SK-N-SH (cell line): ENCODE results near the gene CIT. TPM values are rescaled to one million over a fixed set of nuclear protein-coding genes. Genes with fewer than 3 reads are reported as not detected.

Experiments
- CTCF ChIA-PET: fragments of 300-600, 350-600 bp; formaldehyde crosslinking; extraction: SDS; loops from one replicate; lab custom pipeline; 2021; lab: Yijun Ruan, JAX
- POLR2A ChIA-PET: fragments of 350-600 bp; sonication (Branson Sonifier 250); formaldehyde crosslinking; extraction: SDS; loops from one replicate; lab custom pipeline; 2020; ENCODE audit warnings: antibody characterized with exemption, inconsistent platforms; lab: Yijun Ruan, JAX
- DNase-seq: peaks from one replicate; pipeline ENCODE4 v3.0.0; 2012
- H2AFZ ChIP-seq: fragments of 200-600 bp; sonication (generic); 2 replicates; pipeline ENCODE4 v1.8.1; 2016; ENCODE audit warnings: antibody characterized with exemption, mild to moderate bottlenecking, low read depth
- H3F3A ChIP-seq: fragments of 200-600 bp; sonication (generic); replicated peaks from 2 replicates; pipeline ENCODE3; 2016; ENCODE audit warnings: antibody characterized with exemption, mild to moderate bottlenecking; ENCODE audit not compliant: insufficient read depth
- H3K27ac ChIP-seq, 2 experiments: fragments of 200-500 bp in 1 of 2; fragments of 200-600 bp in 1 of 2; sonication (Bioruptor generic) in 1 of 2; sonication (generic), shearing (Covaris generic) in 1 of 2; 2 replicates each; pipeline versions ENCODE4 v1.5.1 to v1.6.1; 2014 to 2016; ENCODE audit warnings: low read depth in 2 of 2, inconsistent platforms in 1 of 2, low read length in 1 of 2, mild to moderate bottlenecking in 1 of 2, mixed read lengths in 1 of 2
- H3K27me3 ChIP-seq: fragments of 200-600 bp; sonication (generic), shearing (Covaris generic); 2 replicates; pipeline ENCODE4 v1.6.1; 2016; ENCODE audit warnings: mixed run types; ENCODE audit not compliant: insufficient read depth
- H3K36me3 ChIP-seq, 2 experiments: fragments of 200-500 bp in 1 of 2; fragments of 200-600 bp in 1 of 2; sonication (Bioruptor generic) in 1 of 2; sonication (generic) in 1 of 2; replicated peaks in 1 of 2; 2 replicates each; pipeline versions ENCODE3 to v1.5.1; 2014 to 2016; ENCODE audit warnings: low read length in 1 of 2, mild to moderate bottlenecking in 1 of 2; ENCODE audit not compliant: insufficient read depth in 2 of 2, control insufficient read depth in 1 of 2
- H3K4me1 ChIP-seq, 2 experiments: fragments of 200-500 bp in 1 of 2; fragments of 200-600 bp in 1 of 2; sonication (Bioruptor generic) in 1 of 2; sonication (generic), shearing (Covaris generic) in 1 of 2; 2 replicates each; pipeline versions ENCODE4 v1.5.1 to v1.6.1; 2014 to 2016; ENCODE audit warnings: low read depth in 1 of 2, low read length in 1 of 2, mixed run types in 1 of 2; ENCODE audit not compliant: insufficient read depth in 2 of 2, control insufficient read depth in 1 of 2
- H3K4me2 ChIP-seq: fragments of 200-600 bp; sonication (generic), shearing (Covaris generic); 2 replicates; pipeline ENCODE4 v1.6.1; 2017; ENCODE audit warnings: mixed run types
- H3K4me3 ChIP-seq, 2 experiments: fragments of 200-500 bp in 1 of 2; fragments of 200-600 bp in 1 of 2; sonication (Bioruptor generic) in 1 of 2; sonication (generic), shearing (Covaris generic) in 1 of 2; 2 replicates each; pipeline versions ENCODE4 v1.5.1 to v1.8.1; 2014 to 2016; ENCODE audit warnings: low read depth in 2 of 2, inconsistent platforms in 1 of 2, low read length in 1 of 2, mild to moderate bottlenecking in 1 of 2, mixed read lengths in 1 of 2, moderate library complexity in 1 of 2
- H3K79me2 ChIP-seq: fragments of 200-600 bp; sonication (generic); 2 replicates; pipeline ENCODE4 v1.8.1; 2017; ENCODE audit warnings: mild to moderate bottlenecking; ENCODE audit not compliant: insufficient read depth
- H3K9ac ChIP-seq: fragments of 200-600 bp; sonication (generic); 2 replicates; pipeline ENCODE4 v1.6.1; 2017; ENCODE audit warnings: mixed run types
- H3K9me2 ChIP-seq: fragments of 200-600 bp; sonication (generic); 2 replicates; pipeline ENCODE4 v1.6.1; 2017; ENCODE audit warnings: mixed run types
- H3K9me3 ChIP-seq: fragments of 200-600 bp; sonication (generic); 2 replicates; pipeline ENCODE4 v1.6.1; 2017; ENCODE audit warnings: mixed run types, mild to moderate bottlenecking, moderate library complexity
- H4K20me1 ChIP-seq: fragments of 200-600 bp; sonication (generic); 2 replicates; pipeline ENCODE4 v1.6.1; 2017; ENCODE audit warnings: mild to moderate bottlenecking, mixed run types; ENCODE audit not compliant: insufficient read depth
- CHD2 ChIP-seq: fragments of 150-350 bp; IDR thresholded peaks from 2 replicates; pipeline ENCODE4 v1.6.1; 2018; ENCODE audit warnings: low read length; ENCODE audit not compliant: partially characterized antibody
- ELF1 ChIP-seq: IDR thresholded peaks from 2 replicates; pipeline ENCODE4 v1.4.0; 2012
- EP300 ChIP-seq, 2 experiments: IDR thresholded peaks; 2 replicates each; pipeline versions ENCODE4 v1.4.0 to v1.6.1; 2012; ENCODE audit warnings: borderline replicate concordance in 1 of 2, low read depth in 1 of 2, low read length in 1 of 2
- EZH2phosphoT487 ChIP-seq: fragments of 200-600 bp; sonication (generic); IDR thresholded peaks from 2 replicates; pipeline ENCODE4 v1.6.1; 2017; ENCODE audit warnings: low read depth, mixed run types, mild to moderate bottlenecking, antibody characterized with exemption, moderate library complexity, borderline replicate concordance
- FOSL2 ChIP-seq: IDR thresholded peaks from 2 replicates; pipeline ENCODE4 v1.4.0; 2012; ENCODE audit warnings: low read depth, mild to moderate bottlenecking, moderate library complexity, borderline replicate concordance
- FOXJ3 ChIP-seq: sonication (generic); formaldehyde crosslinking; IDR thresholded peaks from 2 replicates; pipeline ENCODE4 v1.5.1; 2020; ENCODE audit warnings: mild to moderate bottlenecking, missing genetic modification reagents
- GABPA ChIP-seq: IDR thresholded peaks from 2 replicates; pipeline ENCODE4 v1.4.0; 2012; ENCODE audit warnings: low read depth, mild to moderate bottlenecking
- JUND ChIP-seq: IDR thresholded peaks from 2 replicates; pipeline ENCODE4 v1.4.0; 2012
- MXI1 ChIP-seq: IDR thresholded peaks from 2 replicates; pipeline ENCODE4 v1.6.1; 2012; ENCODE audit warnings: mild to moderate bottlenecking, low read depth, low read length, improper control_type of control experiment
- NFIC ChIP-seq: IDR thresholded peaks from 2 replicates; pipeline ENCODE4 v1.4.0; 2012; ENCODE audit warnings: borderline replicate concordance
- SIN3A ChIP-seq: IDR thresholded peaks from 2 replicates; pipeline ENCODE4 v1.6.1; 2012; ENCODE audit warnings: low read depth, mild to moderate bottlenecking, low read length, moderate library complexity, borderline replicate concordance
- TCF12 ChIP-seq: IDR thresholded peaks from 2 replicates; pipeline ENCODE4 v1.4.0; 2012
- TEAD4 ChIP-seq: IDR thresholded peaks from 2 replicates; pipeline ENCODE4 v1.4.0; 2012; ENCODE audit warnings: mild to moderate bottlenecking, borderline replicate concordance; ENCODE audit not compliant: insufficient read depth
- WGBS: methylation state at CpG from one replicate; pipeline ENCODE4 v1.1.6; 2017; ENCODE audit warnings: low lambda C conversion rate; 5-methylcytosine and 5-hydroxymethylcytosine counted together
- polyA plus RNA-seq, 3 experiments: library from polyadenylated mRNA; depleted of rRNA; stranded (reverse); fragments of >200 nt; gene quantifications; 2 replicates each; pipeline ENCODE4 v1.2.3, GENCODE V29; 2012
- TF ChIP-seq, protein P1 (sequence below): IDR thresholded peaks from 2 replicates; pipeline ENCODE4 v1.4.0; 2012; ENCODE audit warnings: low read depth, borderline replicate concordance
- TF ChIP-seq, protein P2 (sequence below): IDR thresholded peaks from 2 replicates; pipeline ENCODE4 v1.4.0; 2012; ENCODE audit warnings: low read depth, borderline replicate concordance
- TF ChIP-seq, protein P3 (sequence below): IDR thresholded peaks from 2 replicates; pipeline ENCODE4 v1.6.1; 2012; ENCODE audit warnings: mild to moderate bottlenecking, low read depth, low read length, moderate library complexity
- TF ChIP-seq, protein P4 (sequence below): IDR thresholded peaks from 2 replicates; pipeline ENCODE4 v1.4.0; 2012; ENCODE audit warnings: low read depth

Gene CIT
- polyA plus RNA-seq, 1 of the 3 experiments (the other 2 are of a cell fraction): 7.7 TPM

DNA sequence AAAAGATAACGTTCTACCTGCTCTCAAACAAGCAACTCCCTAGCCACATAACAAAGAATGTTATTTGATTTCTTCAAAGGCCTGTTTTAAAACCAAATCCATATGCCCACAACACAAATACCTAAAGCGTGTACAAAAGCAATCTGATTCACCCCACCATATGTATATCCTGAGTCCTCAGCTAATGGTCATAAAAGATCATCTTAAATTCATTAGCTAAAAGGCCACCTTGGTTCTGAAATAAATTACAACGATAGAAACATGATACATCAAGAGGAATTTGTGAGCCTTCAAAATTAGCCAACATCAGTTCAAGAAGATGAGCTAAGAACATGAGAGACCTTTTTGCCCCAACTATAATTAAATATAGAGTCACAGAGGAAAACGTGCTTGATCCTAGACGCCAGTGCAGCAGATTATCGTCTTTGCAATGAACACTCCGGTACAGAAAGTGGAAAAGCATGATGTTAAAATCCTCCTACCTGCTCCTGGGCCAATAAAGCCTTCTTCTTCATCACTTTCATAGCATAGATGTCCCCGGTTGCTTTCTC is 20.0 kb downstream of the CIT start:
- ChIA-PET POLR2A (no interaction called here), CTCF (interaction anchor here (0.9 kb wide), 1 partner anchor 10 kb away, joined by 4 read pairs; no protein-coding TSS in a partner anchor)
- Histone ChIP-seq H3K27me3 (no peaks in the 10 kb centered on the region), H3K36me3 (peaks cover 0 to 1% of the 10 kb centered on the region in 2 experiments), H3K9ac (no peak overlapping the region), H3K27ac (no peak overlapping the region), H4K20me1 (no peaks in the 10 kb centered on the region), H3F3A (no peaks in the 10 kb centered on the region), H3K79me2 (peaks cover 68% of the 10 kb centered on the region), H3K4me1 (no peaks in the 10 kb centered on the region), H3K4me3 (no peak overlapping the region), H3K4me2 (no peak overlapping the region), H3K9me2 (no peaks in the 10 kb centered on the region), H2AFZ (no peak overlapping the region), H3K9me3 (no peaks in the 10 kb centered on the region)
- no peak for DNase-seq
- TF ChIP-seq CHD2: no peak
- no peak for TF ChIP-seq GABPA
- no peak for TF ChIP-seq SIN3A
- no peak for TF ChIP-seq EZH2phosphoT487
- no peak for TF ChIP-seq NFIC
- no peak for TF ChIP-seq FOXJ3 (CRISPR knock-in tag)
- TF ChIP-seq, protein P1, sequence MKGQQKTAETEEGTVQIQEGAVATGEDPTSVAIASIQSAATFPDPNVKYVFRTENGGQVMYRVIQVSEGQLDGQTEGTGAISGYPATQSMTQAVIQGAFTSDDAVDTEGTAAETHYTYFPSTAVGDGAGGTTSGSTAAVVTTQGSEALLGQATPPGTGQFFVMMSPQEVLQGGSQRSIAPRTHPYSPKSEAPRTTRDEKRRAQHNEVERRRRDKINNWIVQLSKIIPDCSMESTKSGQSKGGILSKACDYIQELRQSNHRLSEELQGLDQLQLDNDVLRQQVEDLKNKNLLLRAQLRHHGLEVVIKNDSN: no peak
- TF ChIP-seq, protein P2, sequence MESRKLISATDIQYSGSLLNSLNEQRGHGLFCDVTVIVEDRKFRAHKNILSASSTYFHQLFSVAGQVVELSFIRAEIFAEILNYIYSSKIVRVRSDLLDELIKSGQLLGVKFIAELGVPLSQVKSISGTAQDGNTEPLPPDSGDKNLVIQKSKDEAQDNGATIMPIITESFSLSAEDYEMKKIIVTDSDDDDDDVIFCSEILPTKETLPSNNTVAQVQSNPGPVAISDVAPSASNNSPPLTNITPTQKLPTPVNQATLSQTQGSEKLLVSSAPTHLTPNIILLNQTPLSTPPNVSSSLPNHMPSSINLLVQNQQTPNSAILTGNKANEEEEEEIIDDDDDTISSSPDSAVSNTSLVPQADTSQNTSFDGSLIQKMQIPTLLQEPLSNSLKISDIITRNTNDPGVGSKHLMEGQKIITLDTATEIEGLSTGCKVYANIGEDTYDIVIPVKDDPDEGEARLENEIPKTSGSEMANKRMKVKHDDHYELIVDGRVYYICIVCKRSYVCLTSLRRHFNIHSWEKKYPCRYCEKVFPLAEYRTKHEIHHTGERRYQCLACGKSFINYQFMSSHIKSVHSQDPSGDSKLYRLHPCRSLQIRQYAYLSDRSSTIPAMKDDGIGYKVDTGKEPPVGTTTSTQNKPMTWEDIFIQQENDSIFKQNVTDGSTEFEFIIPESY: no peak
- no peak for TF ChIP-seq TEAD4
- TF ChIP-seq ELF1: no peak
- TF ChIP-seq, protein P3, sequence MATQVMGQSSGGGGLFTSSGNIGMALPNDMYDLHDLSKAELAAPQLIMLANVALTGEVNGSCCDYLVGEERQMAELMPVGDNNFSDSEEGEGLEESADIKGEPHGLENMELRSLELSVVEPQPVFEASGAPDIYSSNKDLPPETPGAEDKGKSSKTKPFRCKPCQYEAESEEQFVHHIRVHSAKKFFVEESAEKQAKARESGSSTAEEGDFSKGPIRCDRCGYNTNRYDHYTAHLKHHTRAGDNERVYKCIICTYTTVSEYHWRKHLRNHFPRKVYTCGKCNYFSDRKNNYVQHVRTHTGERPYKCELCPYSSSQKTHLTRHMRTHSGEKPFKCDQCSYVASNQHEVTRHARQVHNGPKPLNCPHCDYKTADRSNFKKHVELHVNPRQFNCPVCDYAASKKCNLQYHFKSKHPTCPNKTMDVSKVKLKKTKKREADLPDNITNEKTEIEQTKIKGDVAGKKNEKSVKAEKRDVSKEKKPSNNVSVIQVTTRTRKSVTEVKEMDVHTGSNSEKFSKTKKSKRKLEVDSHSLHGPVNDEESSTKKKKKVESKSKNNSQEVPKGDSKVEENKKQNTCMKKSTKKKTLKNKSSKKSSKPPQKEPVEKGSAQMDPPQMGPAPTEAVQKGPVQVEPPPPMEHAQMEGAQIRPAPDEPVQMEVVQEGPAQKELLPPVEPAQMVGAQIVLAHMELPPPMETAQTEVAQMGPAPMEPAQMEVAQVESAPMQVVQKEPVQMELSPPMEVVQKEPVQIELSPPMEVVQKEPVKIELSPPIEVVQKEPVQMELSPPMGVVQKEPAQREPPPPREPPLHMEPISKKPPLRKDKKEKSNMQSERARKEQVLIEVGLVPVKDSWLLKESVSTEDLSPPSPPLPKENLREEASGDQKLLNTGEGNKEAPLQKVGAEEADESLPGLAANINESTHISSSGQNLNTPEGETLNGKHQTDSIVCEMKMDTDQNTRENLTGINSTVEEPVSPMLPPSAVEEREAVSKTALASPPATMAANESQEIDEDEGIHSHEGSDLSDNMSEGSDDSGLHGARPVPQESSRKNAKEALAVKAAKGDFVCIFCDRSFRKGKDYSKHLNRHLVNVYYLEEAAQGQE: no peak
- no peak for TF ChIP-seq MXI1
- TF ChIP-seq JUND: no peak
- no peak for TF ChIP-seq EP300 (IDR thresholded peaks at IDR 0.05; ENCODE audit: borderline replicate concordance in 1 of 2, low read depth in 1 of 2, low read length in 1 of 2)
- TF ChIP-seq FOSL2: no peak
- TF ChIP-seq, protein P4, sequence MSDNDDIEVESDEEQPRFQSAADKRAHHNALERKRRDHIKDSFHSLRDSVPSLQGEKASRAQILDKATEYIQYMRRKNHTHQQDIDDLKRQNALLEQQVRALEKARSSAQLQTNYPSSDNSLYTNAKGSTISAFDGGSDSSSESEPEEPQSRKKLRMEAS: no peak
- TF ChIP-seq TCF12: no peak
- WGBS: 84% methylated on average over 8 of the region's 8 CpGs
